H9 (cell line): ENCODE results near the gene CLTCL1. TPM values are rescaled to one million over a fixed set of nuclear protein-coding genes. Genes with fewer than 3 reads are reported as not detected.

ENCODE experiments used
- DNase-seq: peaks from one replicate; pipeline ENCODE4 v3.0.0-alpha.2; 2017
- H2AFZ ChIP-seq: one replicate; pipeline ENCODE4 v1.6.1; 2013; ENCODE audit warnings: mild to moderate bottlenecking, low read length, control low read depth, moderate library complexity
- H2AK5ac ChIP-seq: 2 replicates; pipeline ENCODE4 v1.6.1; 2013; ENCODE audit warnings: low read length, control low read depth, mixed read lengths; ENCODE audit not compliant: insufficient read length
- H2BK120ac ChIP-seq: one replicate; pipeline ENCODE4 v1.6.1; 2013; ENCODE audit warnings: low read depth, mild to moderate bottlenecking, low read length, control low read depth, inconsistent platforms; ENCODE audit not compliant: poor library complexity, severe bottlenecking
- H2BK12ac ChIP-seq: 2 replicates; pipeline ENCODE4 v1.6.1; 2013; ENCODE audit warnings: low read length, control low read depth, mixed read lengths, low read depth; ENCODE audit not compliant: insufficient read length
- H2BK15ac ChIP-seq: 2 replicates; pipeline ENCODE4 v1.6.1; 2013; ENCODE audit warnings: low read depth, low read length, control low read depth
- H2BK20ac ChIP-seq: one replicate; pipeline ENCODE4 v1.6.1; 2013; ENCODE audit warnings: low read depth, mild to moderate bottlenecking, low read length, control low read depth, inconsistent platforms; ENCODE audit not compliant: poor library complexity, severe bottlenecking
- H2BK5ac ChIP-seq: 2 replicates; pipeline ENCODE4 v1.6.1; 2013; ENCODE audit warnings: low read length, control low read depth, mixed read lengths; ENCODE audit not compliant: insufficient read length
- H3K14ac ChIP-seq: 2 replicates; pipeline ENCODE4 v1.6.1; 2013; ENCODE audit warnings: low read length, control low read depth; ENCODE audit not compliant: insufficient read depth
- H3K18ac ChIP-seq: 2 replicates; pipeline ENCODE4 v1.6.1; 2013; ENCODE audit warnings: low read depth, mild to moderate bottlenecking, mixed read lengths, low read length, control low read depth; ENCODE audit not compliant: insufficient read length
- H3K23ac ChIP-seq: 2 replicates; pipeline ENCODE4 v1.6.1; 2013; ENCODE audit warnings: low read length, control low read depth, mixed read lengths, low read depth; ENCODE audit not compliant: insufficient read length
- H3K23me2 ChIP-seq: 2 replicates; pipeline ENCODE4 v1.6.1; 2013; ENCODE audit warnings: low read depth, mild to moderate bottlenecking, mixed read lengths, low read length, control low read depth; ENCODE audit not compliant: insufficient read length, poor library complexity, severe bottlenecking
- H3K27ac ChIP-seq: 2 replicates; pipeline ENCODE4 v1.5.1; 2013; ENCODE audit warnings: low read length, control low read depth, mixed read lengths, low read depth; ENCODE audit not compliant: insufficient read length
- H3K27me3 ChIP-seq: 2 replicates; pipeline ENCODE4 v1.6.1; 2013; ENCODE audit warnings: low read length, control low read depth, inconsistent platforms; ENCODE audit not compliant: insufficient read depth
- H3K4ac ChIP-seq: 2 replicates; pipeline ENCODE4 v1.6.1; 2013; ENCODE audit warnings: low read depth, mild to moderate bottlenecking, control low read depth, inconsistent platforms, low read length, moderate library complexity
- H3K4me1 ChIP-seq: 2 replicates; pipeline ENCODE4 v1.6.1; 2013; ENCODE audit warnings: low read length, control low read depth, inconsistent platforms; ENCODE audit not compliant: insufficient read depth
- H3K4me2 ChIP-seq: 2 replicates; pipeline ENCODE4 v1.6.1; 2013; ENCODE audit warnings: low read length, control low read depth, mixed read lengths; ENCODE audit not compliant: insufficient read length, insufficient read depth
- H3K56ac ChIP-seq: 2 replicates; pipeline ENCODE4 v1.6.1; 2013; ENCODE audit warnings: low read depth, mild to moderate bottlenecking, mixed read lengths, low read length, control low read depth; ENCODE audit not compliant: insufficient read length
- H3K79me1 ChIP-seq: 2 replicates; pipeline ENCODE4 v1.6.1; 2013; ENCODE audit warnings: low read depth, mild to moderate bottlenecking, moderate library complexity, low read length, control low read depth, inconsistent platforms; ENCODE audit not compliant: insufficient read depth, poor library complexity, severe bottlenecking
- H3K79me2 ChIP-seq: 2 replicates; pipeline ENCODE4 v1.6.1; 2013; ENCODE audit warnings: low read length, control low read depth, inconsistent platforms; ENCODE audit not compliant: insufficient read depth
- H3K9ac ChIP-seq: 2 replicates; pipeline ENCODE4 v1.6.1; 2013; ENCODE audit warnings: low read length, control low read depth, mixed read lengths; ENCODE audit not compliant: insufficient read length; ENCODE audit errors: extremely low read depth
- H3K9me3 ChIP-seq: one replicate; pipeline ENCODE4 v1.6.1; 2013; ENCODE audit warnings: low read depth, low read length, inconsistent platforms; ENCODE audit not compliant: control insufficient read depth
- H3T11ph ChIP-seq: one replicate; pipeline ENCODE4 v1.6.1; 2013; ENCODE audit warnings: mild to moderate bottlenecking, low read length, control low read depth, inconsistent platforms
- H4K20me1 ChIP-seq: one replicate; pipeline ENCODE4 v1.6.1; 2013; ENCODE audit not compliant: control insufficient read depth, insufficient read length, insufficient read depth
- H4K5ac ChIP-seq: 2 replicates; pipeline ENCODE4 v1.6.1; 2013; ENCODE audit warnings: low read depth, mild to moderate bottlenecking, mixed read lengths, low read length, control low read depth; ENCODE audit not compliant: insufficient read length
- H4K8ac ChIP-seq: replicated peaks from 2 replicates; pipeline ENCODE4 v1.6.1; 2013; ENCODE audit warnings: low read length, control low read depth, mixed read lengths, low read depth; ENCODE audit not compliant: insufficient read length
- H4K91ac ChIP-seq: 2 replicates; pipeline ENCODE4 v1.6.1; 2013; ENCODE audit warnings: low read depth, mild to moderate bottlenecking, moderate library complexity, mixed read lengths, low read length, control low read depth; ENCODE audit not compliant: insufficient read length
- H3K27ac Mint-ChIP-seq, 3 experiments: 2 replicates in 2 of 3; 3 replicates in 1 of 3; pipeline ENCODE4 v1.8.0; 2020 to 2021; ENCODE audit warnings: mixed read lengths in 3 of 3, mild to moderate bottlenecking in 1 of 3, moderate library complexity in 1 of 3
- H3K27me3 Mint-ChIP-seq: 2 replicates; pipeline ENCODE4 v1.8.0; 2021; ENCODE audit warnings: low read depth, mild to moderate bottlenecking, moderate library complexity, mixed read lengths
- H3K36me3 Mint-ChIP-seq, 3 experiments: 2 replicates in 2 of 3; 3 replicates in 1 of 3; pipeline ENCODE4 v1.8.0; 2020 to 2021; ENCODE audit warnings: low read depth in 3 of 3, mixed read lengths in 3 of 3; ENCODE audit not compliant: insufficient read depth in 1 of 3
- H3K4me1 Mint-ChIP-seq, 2 experiments: 2 replicates each; pipeline ENCODE4 v1.8.0; 2020; ENCODE audit warnings: mixed read lengths in 2 of 2
- H3K4me3 Mint-ChIP-seq, 2 experiments: 2 replicates in 1 of 2; 3 replicates in 1 of 2; pipeline ENCODE4 v1.8.0; 2020 to 2021; ENCODE audit warnings: mild to moderate bottlenecking in 2 of 2, mixed read lengths in 2 of 2, moderate library complexity in 1 of 2
- H3K9me3 Mint-ChIP-seq, 2 experiments: 2 replicates in 1 of 2; 3 replicates in 1 of 2; pipeline ENCODE4 v1.8.0; 2020; ENCODE audit warnings: mild to moderate bottlenecking in 2 of 2, mixed read lengths in 2 of 2, moderate library complexity in 1 of 2
- CTCF ChIP-seq: fragments of 200-600 bp; sonication (generic); conservative IDR thresholded peaks from 3 replicates; pipeline ENCODE4 v1.8.0; 2021; ENCODE audit warnings: antibody characterized with exemption, mild to moderate bottlenecking
- WGBS: extraction: QIAGEN DNeasy Blood & Tissue Kit; methylation state at CpG from one replicate; pipeline ENCODE4 v1.1.7; 2013; ENCODE audit warnings: missing lambda C conversion rate, low lambda C conversion rate, mixed read lengths; ENCODE audit not compliant: insufficient read length; ENCODE audit errors: extremely low coverage; 5-methylcytosine and 5-hydroxymethylcytosine counted together
- total RNA-seq: library from RNA; stranded (reverse); gene quantifications from 2 replicates; pipeline ENCODE4 v1.2.1, GENCODE V29; 2021

The CLTCL1 gene
- total RNA-seq, 1 experiment from 2014 or later = 11.1 TPM

DNA sequence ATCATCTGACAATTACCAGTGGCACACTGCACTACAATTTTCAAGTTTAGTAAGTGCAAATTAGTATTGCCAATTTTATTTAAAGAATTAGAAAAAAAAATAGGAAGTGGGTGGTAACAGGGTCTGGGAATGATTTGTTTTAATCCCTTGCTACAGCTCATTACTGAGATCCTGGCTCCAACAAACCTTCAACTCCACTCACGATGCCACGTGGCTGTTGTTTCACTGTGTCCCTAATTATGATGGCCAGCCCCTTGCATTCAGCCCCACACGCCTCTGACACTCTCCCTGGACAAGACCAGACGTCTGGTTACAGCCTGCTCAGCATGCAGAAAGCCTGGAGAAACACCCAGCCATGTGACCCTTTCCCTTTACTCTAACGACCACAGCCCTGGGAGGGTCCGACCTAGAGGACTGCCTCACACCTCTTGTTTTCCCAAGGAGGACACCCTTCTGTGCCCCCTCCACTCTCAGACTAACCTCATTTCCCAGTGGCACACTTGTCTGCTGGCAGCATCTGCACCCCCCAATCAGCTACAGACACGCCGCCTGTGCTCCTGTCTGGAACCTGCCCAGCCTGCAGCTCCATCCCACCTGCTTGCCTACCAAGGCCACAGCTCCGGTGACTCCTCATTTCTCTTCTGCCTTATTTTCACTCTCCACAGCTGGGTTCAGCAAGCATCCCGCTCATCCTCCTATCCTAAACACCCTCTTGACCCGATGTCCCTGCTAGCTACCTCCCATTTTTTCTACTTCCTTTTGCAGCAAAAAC lies 94.5 kb downstream of the CLTCL1 start:
- Mint-ChIP-seq H3K4me1 (peaks cover 7% of the 10 kb centered on the region in 2 experiments), H3K9me3 (no peaks in the 10 kb centered on the region; a peak in 1 of 5 replicates), H3K27me3 (no peaks in the 10 kb centered on the region), H3K27ac (peak overlapping the region in 2 of 3 experiments; percentile 8 to 41; a peak in 4 of 7 replicates), H3K4me3 (no peak overlapping the region), H3K36me3 (peaks cover 26 to 57% (median 47%) of the 10 kb centered on the region in 3 experiments; a peak in 6 of 7 replicates)
- no peaks in the 10 kb centered on the region for H3K4me1 ChIP-seq
- no peaks in the 10 kb centered on the region for H3K27me3 ChIP-seq
- H4K91ac ChIP-seq = no peak overlapping the region
- H3K27ac ChIP-seq = no peak overlapping the region
- no peaks in the 10 kb centered on the region for H4K20me1 ChIP-seq
- no peak overlapping the region for H3T11ph ChIP-seq
- H3K4ac ChIP-seq = no peak overlapping the region
- no peak overlapping the region for H3K4me2 ChIP-seq
- H2AFZ ChIP-seq = no peak overlapping the region
- no peak overlapping the region for H3K9ac ChIP-seq
- no peak overlapping the region for H2BK20ac ChIP-seq
- no peak overlapping the region for H2AK5ac ChIP-seq
- H3K18ac ChIP-seq = no peak overlapping the region
- H3K79me1 ChIP-seq = no peaks in the 10 kb centered on the region
- no peaks in the 10 kb centered on the region for H3K23me2 ChIP-seq
- H3K9me3 ChIP-seq = no peaks in the 10 kb centered on the region
- H3K79me2 ChIP-seq = no peaks in the 10 kb centered on the region
- no peak overlapping the region for H3K56ac ChIP-seq
- H2BK12ac ChIP-seq = no peak overlapping the region
- no peak overlapping the region for H3K23ac ChIP-seq
- no peak overlapping the region for H2BK5ac ChIP-seq
- no peak for DNase-seq
- no peak overlapping the region for H4K8ac ChIP-seq
- no peak overlapping the region for H4K5ac ChIP-seq
- no CpG with 5 or more reads among the region's 11 CpGs for WGBS
- no peak for TF ChIP-seq CTCF
- no peak overlapping the region for H2BK15ac ChIP-seq
- H3K14ac ChIP-seq = no peak overlapping the region; the same call in 1 of the 2 replicates
- H2BK120ac ChIP-seq = no peak overlapping the region
